H9 (cell line): Measurements from ENCODE around the gene COL8A2. TPM values are rescaled to one million over a fixed set of nuclear protein-coding genes. Genes with fewer than 3 reads are reported as not detected.

Experiments
- DNase-seq: peaks from one replicate; pipeline ENCODE4 v3.0.0-alpha.2; 2017
- H2AFZ ChIP-seq: one replicate; pipeline ENCODE4 v1.6.1; 2013; ENCODE audit warnings: mild to moderate bottlenecking, low read length, control low read depth, moderate library complexity
- H2AK5ac ChIP-seq: 2 replicates; pipeline ENCODE4 v1.6.1; 2013; ENCODE audit warnings: low read length, control low read depth, mixed read lengths; ENCODE audit not compliant: insufficient read length
- H2BK120ac ChIP-seq: one replicate; pipeline ENCODE4 v1.6.1; 2013; ENCODE audit warnings: low read depth, mild to moderate bottlenecking, low read length, control low read depth, inconsistent platforms; ENCODE audit not compliant: poor library complexity, severe bottlenecking
- H2BK12ac ChIP-seq: 2 replicates; pipeline ENCODE4 v1.6.1; 2013; ENCODE audit warnings: low read length, control low read depth, mixed read lengths, low read depth; ENCODE audit not compliant: insufficient read length
- H2BK15ac ChIP-seq: 2 replicates; pipeline ENCODE4 v1.6.1; 2013; ENCODE audit warnings: low read depth, low read length, control low read depth
- H2BK20ac ChIP-seq: one replicate; pipeline ENCODE4 v1.6.1; 2013; ENCODE audit warnings: low read depth, mild to moderate bottlenecking, low read length, control low read depth, inconsistent platforms; ENCODE audit not compliant: poor library complexity, severe bottlenecking
- H2BK5ac ChIP-seq: 2 replicates; pipeline ENCODE4 v1.6.1; 2013; ENCODE audit warnings: low read length, control low read depth, mixed read lengths; ENCODE audit not compliant: insufficient read length
- H3K14ac ChIP-seq: 2 replicates; pipeline ENCODE4 v1.6.1; 2013; ENCODE audit warnings: low read length, control low read depth; ENCODE audit not compliant: insufficient read depth
- H3K18ac ChIP-seq: 2 replicates; pipeline ENCODE4 v1.6.1; 2013; ENCODE audit warnings: low read depth, mild to moderate bottlenecking, mixed read lengths, low read length, control low read depth; ENCODE audit not compliant: insufficient read length
- H3K23ac ChIP-seq: 2 replicates; pipeline ENCODE4 v1.6.1; 2013; ENCODE audit warnings: low read length, control low read depth, mixed read lengths, low read depth; ENCODE audit not compliant: insufficient read length
- H3K23me2 ChIP-seq: 2 replicates; pipeline ENCODE4 v1.6.1; 2013; ENCODE audit warnings: low read depth, mild to moderate bottlenecking, mixed read lengths, low read length, control low read depth; ENCODE audit not compliant: insufficient read length, poor library complexity, severe bottlenecking
- H3K27ac ChIP-seq: 2 replicates; pipeline ENCODE4 v1.5.1; 2013; ENCODE audit warnings: low read length, control low read depth, mixed read lengths, low read depth; ENCODE audit not compliant: insufficient read length
- H3K27me3 ChIP-seq: 2 replicates; pipeline ENCODE4 v1.6.1; 2013; ENCODE audit warnings: low read length, control low read depth, inconsistent platforms; ENCODE audit not compliant: insufficient read depth
- H3K4ac ChIP-seq: 2 replicates; pipeline ENCODE4 v1.6.1; 2013; ENCODE audit warnings: low read depth, mild to moderate bottlenecking, control low read depth, inconsistent platforms, low read length, moderate library complexity
- H3K4me1 ChIP-seq: 2 replicates; pipeline ENCODE4 v1.6.1; 2013; ENCODE audit warnings: low read length, control low read depth, inconsistent platforms; ENCODE audit not compliant: insufficient read depth
- H3K4me2 ChIP-seq: 2 replicates; pipeline ENCODE4 v1.6.1; 2013; ENCODE audit warnings: low read length, control low read depth, mixed read lengths; ENCODE audit not compliant: insufficient read length, insufficient read depth
- H3K56ac ChIP-seq: 2 replicates; pipeline ENCODE4 v1.6.1; 2013; ENCODE audit warnings: low read depth, mild to moderate bottlenecking, mixed read lengths, low read length, control low read depth; ENCODE audit not compliant: insufficient read length
- H3K79me1 ChIP-seq: 2 replicates; pipeline ENCODE4 v1.6.1; 2013; ENCODE audit warnings: low read depth, mild to moderate bottlenecking, moderate library complexity, low read length, control low read depth, inconsistent platforms; ENCODE audit not compliant: insufficient read depth, poor library complexity, severe bottlenecking
- H3K79me2 ChIP-seq: 2 replicates; pipeline ENCODE4 v1.6.1; 2013; ENCODE audit warnings: low read length, control low read depth, inconsistent platforms; ENCODE audit not compliant: insufficient read depth
- H3K9ac ChIP-seq: 2 replicates; pipeline ENCODE4 v1.6.1; 2013; ENCODE audit warnings: low read length, control low read depth, mixed read lengths; ENCODE audit not compliant: insufficient read length; ENCODE audit errors: extremely low read depth
- H3K9me3 ChIP-seq: one replicate; pipeline ENCODE4 v1.6.1; 2013; ENCODE audit warnings: low read depth, low read length, inconsistent platforms; ENCODE audit not compliant: control insufficient read depth
- H3T11ph ChIP-seq: one replicate; pipeline ENCODE4 v1.6.1; 2013; ENCODE audit warnings: mild to moderate bottlenecking, low read length, control low read depth, inconsistent platforms
- H4K20me1 ChIP-seq: one replicate; pipeline ENCODE4 v1.6.1; 2013; ENCODE audit not compliant: control insufficient read depth, insufficient read length, insufficient read depth
- H4K5ac ChIP-seq: 2 replicates; pipeline ENCODE4 v1.6.1; 2013; ENCODE audit warnings: low read depth, mild to moderate bottlenecking, mixed read lengths, low read length, control low read depth; ENCODE audit not compliant: insufficient read length
- H4K8ac ChIP-seq: replicated peaks from 2 replicates; pipeline ENCODE4 v1.6.1; 2013; ENCODE audit warnings: low read length, control low read depth, mixed read lengths, low read depth; ENCODE audit not compliant: insufficient read length
- H4K91ac ChIP-seq: 2 replicates; pipeline ENCODE4 v1.6.1; 2013; ENCODE audit warnings: low read depth, mild to moderate bottlenecking, moderate library complexity, mixed read lengths, low read length, control low read depth; ENCODE audit not compliant: insufficient read length
- H3K27ac Mint-ChIP-seq, 3 experiments: 2 replicates in 2 of 3; 3 replicates in 1 of 3; pipeline ENCODE4 v1.8.0; 2020 to 2021; ENCODE audit warnings: mixed read lengths in 3 of 3, mild to moderate bottlenecking in 1 of 3, moderate library complexity in 1 of 3
- H3K27me3 Mint-ChIP-seq: 2 replicates; pipeline ENCODE4 v1.8.0; 2021; ENCODE audit warnings: low read depth, mild to moderate bottlenecking, moderate library complexity, mixed read lengths
- H3K36me3 Mint-ChIP-seq, 3 experiments: 2 replicates in 2 of 3; 3 replicates in 1 of 3; pipeline ENCODE4 v1.8.0; 2020 to 2021; ENCODE audit warnings: low read depth in 3 of 3, mixed read lengths in 3 of 3; ENCODE audit not compliant: insufficient read depth in 1 of 3
- H3K4me1 Mint-ChIP-seq, 2 experiments: 2 replicates each; pipeline ENCODE4 v1.8.0; 2020; ENCODE audit warnings: mixed read lengths in 2 of 2
- H3K4me3 Mint-ChIP-seq, 2 experiments: 2 replicates in 1 of 2; 3 replicates in 1 of 2; pipeline ENCODE4 v1.8.0; 2020 to 2021; ENCODE audit warnings: mild to moderate bottlenecking in 2 of 2, mixed read lengths in 2 of 2, moderate library complexity in 1 of 2
- H3K9me3 Mint-ChIP-seq, 2 experiments: 2 replicates in 1 of 2; 3 replicates in 1 of 2; pipeline ENCODE4 v1.8.0; 2020; ENCODE audit warnings: mild to moderate bottlenecking in 2 of 2, mixed read lengths in 2 of 2, moderate library complexity in 1 of 2
- CTCF ChIP-seq: fragments of 200-600 bp; sonication (generic); conservative IDR thresholded peaks from 3 replicates; pipeline ENCODE4 v1.8.0; 2021; ENCODE audit warnings: antibody characterized with exemption, mild to moderate bottlenecking
- WGBS: extraction: QIAGEN DNeasy Blood & Tissue Kit; methylation state at CpG from one replicate; pipeline ENCODE4 v1.1.7; 2013; ENCODE audit warnings: missing lambda C conversion rate, low lambda C conversion rate, mixed read lengths; ENCODE audit not compliant: insufficient read length; ENCODE audit errors: extremely low coverage; 5-methylcytosine and 5-hydroxymethylcytosine counted together
- total RNA-seq: library from RNA; stranded (reverse); gene quantifications from 2 replicates; pipeline ENCODE4 v1.2.1, GENCODE V29; 2021

Gene COL8A2
- total RNA-seq, 1 experiment from 2014 or later: 1.5 TPM

- H3K36me3 Mint-ChIP-seq: peaks cover 21 to 46% (median 40%) of the 10 kb centered on the region in 3 experiments; a peak in 6 of 7 replicates
- no peak overlapping the region for H2BK5ac ChIP-seq
- no peak overlapping the region for H2BK12ac ChIP-seq
- H2AK5ac ChIP-seq: no peak overlapping the region
- peaks cover 6% of the 10 kb centered on the region for H3K23me2 ChIP-seq
- no peak overlapping the region for H2AFZ ChIP-seq
- no CpG with 5 or more reads among the region's 13 CpGs for WGBS
- H2BK20ac ChIP-seq: no peak overlapping the region
- H2BK120ac ChIP-seq: no peak overlapping the region
- H3K14ac ChIP-seq: no peak overlapping the region
- no peak overlapping the region for H3K27ac ChIP-seq
- no peak overlapping the region for H3K56ac ChIP-seq
- no peak for DNase-seq
- no peak overlapping the region for H3K23ac ChIP-seq
- peak overlapping the region in 1 of 2 experiments; percentile 44; a peak in 2 of 5 replicates for H3K4me3 Mint-ChIP-seq
- peaks cover 15 to 19% of the 10 kb centered on the region in 2 experiments for H3K4me1 Mint-ChIP-seq
- no peak overlapping the region for H4K5ac ChIP-seq
- H3K27me3 ChIP-seq: no peaks in the 10 kb centered on the region
- no peak overlapping the region for H2BK15ac ChIP-seq
- H3T11ph ChIP-seq: no peak overlapping the region
- no peaks in the 10 kb centered on the region for H3K79me1 ChIP-seq
- no peak overlapping the region for H4K91ac ChIP-seq
- no peak for TF ChIP-seq CTCF
- H3K9ac ChIP-seq: no peak overlapping the region
- H3K4me2 ChIP-seq: no peak overlapping the region
- H3K4ac ChIP-seq: no peak overlapping the region
- H3K9me3 ChIP-seq: no peaks in the 10 kb centered on the region
- H3K18ac ChIP-seq: no peak overlapping the region
- H4K8ac ChIP-seq: no peak overlapping the region
- peaks cover 2% of the 10 kb centered on the region; the same call in 1 of the 2 replicates for H3K79me2 ChIP-seq
- no peaks in the 10 kb centered on the region for H3K4me1 ChIP-seq
- no peaks in the 10 kb centered on the region for H4K20me1 ChIP-seq
- no peaks in the 10 kb centered on the region for H3K27me3 Mint-ChIP-seq
- no peaks in the 10 kb centered on the region; a peak in 1 of 5 replicates for H3K9me3 Mint-ChIP-seq
- no peak overlapping the region for H3K27ac Mint-ChIP-seq
Measured at GRCh38 chr1:36091698-36092097, 33.3 kb downstream of the COL8A2 start.
